Fibroblast of lung (primary cell): ENCODE results near the gene RPS14. TPM values are rescaled to one million over a fixed set of nuclear protein-coding genes. Genes with fewer than 3 reads are reported as not detected.
"Not testable (repeated sequence)": the region's sequence is repeated elsewhere in the genome, so short reads cannot be mapped to it uniquely, and the experiment has no call there.

Source experiments
- DNase-seq, 2 donors: peaks; one replicate each; pipeline versions ENCODE4 v3.0.0 to v3.0.0-alpha.2; 2010; ENCODE audit warnings: low read depth in 2 of 2
- H2AFZ ChIP-seq: 2 replicates; pipeline ENCODE4 v1.5.1; 2012; ENCODE audit warnings: low read length, control low read depth, inconsistent platforms
- H3K27ac ChIP-seq: 2 replicates; pipeline ENCODE4 v1.5.1; 2011; ENCODE audit warnings: low read length, control low read depth; ENCODE audit not compliant: insufficient read depth
- H3K27me3 ChIP-seq: 2 replicates; pipeline ENCODE4 v1.5.1; 2011; ENCODE audit warnings: mild to moderate bottlenecking, low read length; ENCODE audit not compliant: control insufficient read depth, insufficient read depth
- H3K36me3 ChIP-seq: 2 replicates; pipeline ENCODE4 v1.5.1; 2011; ENCODE audit warnings: low read length; ENCODE audit not compliant: control insufficient read depth, insufficient read depth
- H3K4me1 ChIP-seq: 2 replicates; pipeline ENCODE4 v1.5.1; 2011; ENCODE audit warnings: low read length; ENCODE audit not compliant: control insufficient read depth, insufficient read depth; ENCODE audit errors: extremely low read depth
- H3K4me2 ChIP-seq: 2 replicates; pipeline ENCODE4 v1.5.1; 2011; ENCODE audit warnings: low read length, control low read depth; ENCODE audit not compliant: insufficient read depth; ENCODE audit errors: extremely low read depth
- H3K4me3 ChIP-seq, 4 experiments: fragments of 200-600 bp in 1 of 4; sonication (generic) in 1 of 4; replicated peaks in 1 of 4; 2 replicates each; pipeline ENCODE4 v1.5.1; 2011 to 2016; ENCODE audit warnings: low read length in 4 of 4, low read depth in 3 of 4, mild to moderate bottlenecking in 3 of 4, control low read depth in 2 of 4, inconsistent platforms in 1 of 4, mixed read lengths in 1 of 4; ENCODE audit not compliant: insufficient read depth in 1 of 4; ENCODE audit errors: control extremely low read depth in 1 of 4
- H3K79me2 ChIP-seq: 2 replicates; pipeline ENCODE4 v1.5.1; 2012; ENCODE audit warnings: mild to moderate bottlenecking, low read length, inconsistent platforms; ENCODE audit not compliant: control insufficient read depth, insufficient read depth
- H3K9ac ChIP-seq: 2 replicates; pipeline ENCODE4 v1.5.1; 2011; ENCODE audit warnings: mild to moderate bottlenecking, low read length, control low read depth; ENCODE audit not compliant: insufficient read depth
- H3K9me3 ChIP-seq: 2 replicates; pipeline ENCODE4 v1.5.1; 2012; ENCODE audit warnings: low read depth, low read length; ENCODE audit not compliant: control insufficient read depth, insufficient read depth
- H4K20me1 ChIP-seq: 2 replicates; pipeline ENCODE4 v1.5.1; 2011; ENCODE audit warnings: low read length; ENCODE audit not compliant: control insufficient read depth, insufficient read depth; ENCODE audit errors: extremely low read depth
- EZH2 ChIP-seq: IDR thresholded peaks from 2 replicates; pipeline ENCODE4 v1.5.1; 2012; ENCODE audit warnings: low read length, control low read depth, mild to moderate bottlenecking; ENCODE audit errors: missing control alignments
- polyA plus RNA-seq, 2 donors: library from polyadenylated mRNA; depleted of rRNA in 1 of 2; stranded (reverse) in 1 of 2; unstranded in 1 of 2; fragments of >200 nt; gene quantifications; 2 replicates each; pipeline ENCODE4 v1.2.1, GENCODE V29; 2011 to 2012; ENCODE audit warnings: missing spikeins in 1 of 2
- total RNA-seq: library from RNA; depleted of rRNA; stranded (reverse); fragments of >200 nt; gene quantifications from 2 replicates; pipeline ENCODE4 v1.2.1, GENCODE V29; 2014
- TF ChIP-seq, protein P1 (sequence below), 2 donors: IDR thresholded peaks in 1 of 2; conservative IDR thresholded peaks in 1 of 2; 1 replicate in 1 of 2; 2 replicates in 1 of 2; pipeline ENCODE4 v1.5.1; 2011 to 2012; ENCODE audit warnings: low read length in 2 of 2, control low read depth in 1 of 2, inconsistent platforms in 1 of 2, low read depth in 1 of 2, mild to moderate bottlenecking in 1 of 2

The RPS14 gene
- total and polyA plus RNA-seq, 2 donors (not counting 1 experiment from before 2014, with no cell fraction given), result 1,962 to 5,623 TPM

DNA sequence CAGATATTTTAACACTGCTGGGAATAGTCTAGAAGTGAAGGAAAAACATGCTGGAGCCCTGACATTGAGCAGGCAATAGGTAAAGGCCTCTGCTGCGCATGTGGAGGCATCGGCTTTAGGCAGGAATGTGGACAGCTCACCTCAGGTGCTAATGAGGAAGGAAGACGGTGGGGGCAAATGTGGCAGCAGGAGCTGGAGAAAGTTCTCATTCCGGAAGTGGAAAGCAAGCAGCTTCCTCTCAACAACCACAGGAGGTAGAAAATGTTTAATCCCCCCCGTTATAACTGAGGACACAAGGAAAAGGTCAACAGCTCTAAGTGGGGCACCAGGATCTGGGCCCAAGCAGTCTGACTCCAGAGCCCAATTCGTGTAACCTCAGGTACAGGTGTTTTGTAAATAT lies 7.6 kb upstream of the RPS14 start:
- no peak overlapping the region for H3K4me3 ChIP-seq
- no peak overlapping the region for H3K4me2 ChIP-seq
- no peaks in the 10 kb centered on the region for H4K20me1 ChIP-seq
- no peak for DNase-seq
- H3K36me3 ChIP-seq, result no peaks in the 10 kb centered on the region
- H3K4me1 ChIP-seq, result peaks cover 7% of the 10 kb centered on the region
- TF ChIP-seq EZH2, result no peak
- TF ChIP-seq, protein P1, sequence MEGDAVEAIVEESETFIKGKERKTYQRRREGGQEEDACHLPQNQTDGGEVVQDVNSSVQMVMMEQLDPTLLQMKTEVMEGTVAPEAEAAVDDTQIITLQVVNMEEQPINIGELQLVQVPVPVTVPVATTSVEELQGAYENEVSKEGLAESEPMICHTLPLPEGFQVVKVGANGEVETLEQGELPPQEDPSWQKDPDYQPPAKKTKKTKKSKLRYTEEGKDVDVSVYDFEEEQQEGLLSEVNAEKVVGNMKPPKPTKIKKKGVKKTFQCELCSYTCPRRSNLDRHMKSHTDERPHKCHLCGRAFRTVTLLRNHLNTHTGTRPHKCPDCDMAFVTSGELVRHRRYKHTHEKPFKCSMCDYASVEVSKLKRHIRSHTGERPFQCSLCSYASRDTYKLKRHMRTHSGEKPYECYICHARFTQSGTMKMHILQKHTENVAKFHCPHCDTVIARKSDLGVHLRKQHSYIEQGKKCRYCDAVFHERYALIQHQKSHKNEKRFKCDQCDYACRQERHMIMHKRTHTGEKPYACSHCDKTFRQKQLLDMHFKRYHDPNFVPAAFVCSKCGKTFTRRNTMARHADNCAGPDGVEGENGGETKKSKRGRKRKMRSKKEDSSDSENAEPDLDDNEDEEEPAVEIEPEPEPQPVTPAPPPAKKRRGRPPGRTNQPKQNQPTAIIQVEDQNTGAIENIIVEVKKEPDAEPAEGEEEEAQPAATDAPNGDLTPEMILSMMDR (conservative IDR thresholded peaks at IDR 0.05 in 1 of 2, IDR thresholded peaks at IDR 0.05 in 1 of 2; ENCODE audit: low read depth in 1 of 2, low read length in 2 of 2), result no peak
- H2AFZ ChIP-seq, result no peak overlapping the region
- H3K27me3 ChIP-seq, result no peaks in the 10 kb centered on the region
- no peaks in the 10 kb centered on the region for H3K9me3 ChIP-seq
- H3K79me2 ChIP-seq, result no peaks in the 10 kb centered on the region
- no peak overlapping the region for H3K27ac ChIP-seq
- no peak overlapping the region for H3K9ac ChIP-seq

- Histone ChIP-seq H3K79me2 (no peaks in the 10 kb centered on the region), H3K9ac (no peak overlapping the region), H3K27ac (no peak overlapping the region), H4K20me1 (no peaks in the 10 kb centered on the region), H2AFZ (no peak overlapping the region), H3K4me1 (peaks cover 6% of the 10 kb centered on the region), H3K4me2 (no peak overlapping the region), H3K4me3 (no peak overlapping the region), H3K27me3 (no peaks in the 10 kb centered on the region), H3K36me3 (no peaks in the 10 kb centered on the region), H3K9me3 (no peaks in the 10 kb centered on the region)
- DNase-seq, result no peak
- no peak for TF ChIP-seq EZH2
- TF ChIP-seq, protein P1 (conservative IDR thresholded peaks at IDR 0.05 in 1 of 2, IDR thresholded peaks at IDR 0.05 in 1 of 2; ENCODE audit: low read depth in 1 of 2, low read length in 2 of 2), result no peak
These were observed 5.1 kb upstream of the RPS14 start for GRCh38 chr5:150454492-150455229.

DNA sequence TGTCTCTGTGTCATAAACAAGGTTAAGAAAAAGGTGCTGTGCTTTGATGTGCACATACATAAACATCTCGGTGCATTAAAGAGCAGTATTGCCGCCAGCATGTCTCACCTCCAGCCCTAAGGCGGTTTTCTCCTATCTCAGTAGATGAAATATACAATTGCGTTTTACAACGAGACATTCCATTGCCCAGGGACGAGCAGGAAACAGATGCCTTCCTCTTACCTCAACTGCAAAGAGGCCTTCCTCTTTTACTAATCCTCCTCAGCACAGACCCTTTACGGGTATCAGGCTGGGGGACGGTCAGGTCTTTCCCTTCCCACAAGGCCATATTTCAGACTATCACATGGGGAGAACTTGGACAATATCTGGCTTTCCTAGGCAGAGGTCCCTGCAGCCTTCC lies 4.5 kb upstream of the RPS14 start:
- not testable (repeated sequence) for DNase-seq, H3K79me2 ChIP-seq, H3K4me2 ChIP-seq, H4K20me1 ChIP-seq, H3K4me3 ChIP-seq, H3K27ac ChIP-seq, H3K9ac ChIP-seq, H3K27me3 ChIP-seq, H3K36me3 ChIP-seq, H3K9me3 ChIP-seq, H3K4me1 ChIP-seq, H2AFZ ChIP-seq
